NCI-H446 (cell line): Measurements from ENCODE around the gene UQCC5.

Experiments
- DNase-seq, 2 experiments: peaks; one replicate each; lab custom pipeline; 2025; lab: John Stamatoyannopoulos, UW

The UQCC5 gene

DNA sequence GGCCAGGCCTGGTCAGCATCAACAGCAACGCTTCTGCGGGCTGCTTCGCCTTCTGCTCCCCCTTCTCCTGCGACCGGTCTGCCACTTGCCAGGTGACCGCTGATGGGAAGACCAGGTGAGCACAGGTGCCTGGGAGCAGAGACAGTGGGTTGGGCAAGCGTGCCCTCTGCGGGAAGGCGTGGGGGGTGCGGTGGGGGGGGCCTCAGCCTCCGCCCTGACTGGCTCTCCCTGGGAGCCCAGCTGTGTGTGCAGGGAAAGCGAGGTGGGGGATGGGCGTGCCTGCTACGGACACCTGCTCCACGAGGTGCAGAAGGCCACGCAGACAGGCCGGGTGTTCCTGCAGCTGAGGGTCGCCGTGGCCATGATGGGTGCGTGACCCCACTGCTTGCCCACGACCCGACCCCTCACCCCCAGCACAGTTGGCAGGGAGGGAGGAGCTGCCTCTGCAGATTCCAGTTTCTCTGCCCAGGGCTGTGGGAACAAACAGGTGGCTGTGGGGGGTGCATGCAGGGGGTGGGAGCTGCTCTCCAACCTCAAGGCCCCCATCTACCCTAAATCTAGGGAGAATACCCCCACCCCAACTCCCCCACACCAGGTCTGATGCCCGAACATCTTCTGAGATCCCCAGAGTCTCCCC is 32.5 kb upstream of the UQCC5 start:
- DNase-seq = no peak

DNA sequence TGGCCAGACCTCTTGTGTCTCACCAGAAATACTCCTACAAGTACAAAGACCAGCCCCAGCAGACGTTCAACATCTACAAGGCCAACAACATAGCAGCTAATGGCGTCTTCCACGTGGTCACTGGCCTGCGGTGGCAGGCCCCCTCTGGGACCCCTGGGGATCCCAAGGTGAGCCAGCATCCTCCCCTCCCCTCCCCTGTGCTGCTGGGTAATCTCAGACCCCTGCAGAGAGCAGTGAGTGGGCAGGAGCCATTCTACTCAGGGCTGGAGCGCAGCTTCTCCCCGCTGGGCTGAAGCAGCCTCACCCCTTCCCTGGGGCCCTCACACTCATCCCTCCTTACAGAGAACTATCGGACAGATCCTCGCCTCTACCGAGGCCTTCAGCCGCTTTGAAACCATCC is 31.4 kb upstream of the UQCC5 start:
- no peak for DNase-seq

DNA sequence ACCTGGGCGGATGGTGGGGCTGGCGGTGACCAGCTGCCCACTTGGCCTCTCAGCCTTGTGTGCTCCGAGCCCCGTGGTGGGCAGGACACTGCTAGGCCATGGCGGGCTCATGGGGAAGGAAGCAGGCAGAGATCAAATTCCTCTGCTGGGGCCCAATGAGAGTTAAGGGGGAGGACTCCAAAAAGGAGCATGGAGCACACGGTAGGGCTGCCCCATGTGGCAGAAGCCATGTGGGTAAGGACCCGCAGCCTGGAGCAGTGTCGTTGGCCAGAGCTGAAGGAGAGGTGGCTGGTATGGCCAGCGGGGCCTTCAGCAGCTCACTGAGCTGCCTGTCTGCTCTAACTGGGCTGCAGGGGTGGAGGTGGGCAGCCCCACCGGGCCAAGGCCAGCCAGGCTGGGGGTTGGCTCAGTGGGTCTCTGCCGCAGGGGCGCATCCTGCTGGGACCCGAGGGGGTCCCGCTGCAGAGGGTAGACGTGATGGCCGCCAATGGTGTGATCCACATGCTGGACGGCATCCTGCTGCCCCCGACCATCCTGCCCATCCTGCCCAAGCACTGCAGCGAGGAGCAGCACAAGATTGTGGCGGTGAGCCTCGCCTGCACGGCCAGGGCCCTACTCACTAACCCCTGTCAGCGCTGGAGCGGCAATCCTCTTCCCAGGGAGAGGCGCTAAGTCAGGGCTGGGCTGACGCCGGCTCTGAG is 30.0 kb upstream of the UQCC5 start:
- DNase-seq = no peak

DNA sequence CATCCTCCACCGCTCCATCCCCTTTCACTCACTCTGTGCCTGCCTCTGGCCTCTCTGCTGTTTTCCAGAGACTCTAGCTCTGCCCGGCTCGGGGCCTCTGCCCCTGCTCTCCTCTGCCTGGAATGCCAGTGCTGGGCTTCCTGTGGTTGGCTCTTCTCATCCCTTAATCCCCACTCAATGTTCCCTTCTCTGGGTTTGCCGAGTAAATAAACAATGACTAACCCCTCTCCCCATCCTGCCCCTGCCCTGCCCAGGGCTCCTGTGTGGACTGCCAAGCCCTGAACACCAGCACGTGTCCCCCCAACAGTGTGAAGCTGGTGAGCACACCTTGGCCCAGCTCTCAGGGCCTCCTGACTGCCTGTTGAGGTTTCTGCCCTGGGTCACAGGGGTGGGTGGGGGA is 29.0 kb upstream of the UQCC5 start:
- DNase-seq = no peak

DNA sequence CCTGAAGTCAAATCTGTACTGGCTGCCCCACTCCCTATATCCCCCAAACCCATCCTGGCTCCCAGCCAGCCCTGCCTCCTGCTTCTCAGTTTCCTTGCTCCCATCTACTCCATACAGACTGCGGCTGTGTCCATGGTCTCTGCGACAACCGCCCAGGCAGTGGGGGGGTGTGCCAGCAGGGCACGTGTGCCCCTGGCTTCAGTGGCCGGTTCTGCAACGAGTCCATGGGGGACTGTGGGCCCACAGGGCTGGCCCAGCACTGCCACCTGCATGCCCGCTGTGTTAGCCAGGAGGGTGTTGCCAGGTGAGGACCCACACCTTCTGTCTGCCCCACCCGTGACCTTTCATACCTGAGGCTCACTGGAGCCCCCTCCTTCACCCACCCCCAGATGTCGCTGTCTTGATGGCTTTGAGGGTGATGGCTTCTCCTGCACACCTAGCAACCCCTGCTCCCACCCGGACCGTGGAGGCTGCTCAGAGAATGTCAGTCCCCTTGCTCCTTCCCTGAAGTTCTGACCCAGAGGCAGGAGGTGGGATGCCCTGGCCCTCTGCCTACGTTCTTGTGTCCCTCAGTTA is 26.6 kb upstream of the UQCC5 start:
- DNase-seq = no peak

DNA sequence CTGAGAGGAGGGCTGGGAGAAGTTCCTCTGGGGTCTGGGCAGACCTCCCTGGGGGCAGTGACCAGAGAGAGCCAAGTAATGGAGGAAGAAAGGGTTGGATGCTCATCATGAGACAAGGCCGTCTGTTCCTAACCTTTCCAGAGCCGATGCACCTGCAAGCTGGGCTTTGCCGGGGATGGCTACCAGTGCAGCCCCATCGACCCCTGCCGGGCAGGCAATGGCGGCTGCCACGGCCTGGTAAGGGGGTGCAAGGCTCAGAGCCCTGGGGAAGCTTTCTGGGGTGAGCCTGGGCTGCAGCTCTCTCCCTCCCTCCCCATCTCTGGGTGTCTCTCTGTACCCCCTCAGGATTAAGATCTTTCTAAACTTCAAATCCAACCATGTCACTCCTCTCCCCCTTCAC is 24.9 kb upstream of the UQCC5 start:
- no peak for DNase-seq

DNA sequence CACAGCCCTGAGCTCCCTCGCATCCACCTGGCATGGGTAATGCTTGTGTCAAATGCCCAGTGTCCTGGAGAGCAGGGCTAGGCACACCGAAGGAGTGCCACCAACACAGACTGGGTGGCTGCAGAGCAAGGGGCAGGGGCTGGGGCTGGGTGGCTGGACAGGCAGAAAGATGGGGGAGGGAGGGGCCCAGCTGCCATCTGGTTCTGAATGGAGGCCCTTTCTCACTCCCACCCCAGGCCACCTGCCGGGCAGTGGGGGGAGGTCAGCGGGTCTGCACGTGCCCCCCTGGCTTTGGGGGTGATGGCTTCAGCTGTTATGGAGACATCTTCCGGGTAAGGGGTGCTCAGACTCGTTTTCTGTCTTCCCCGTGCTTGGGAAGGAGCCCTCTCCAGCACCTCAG is 24.3 kb upstream of the UQCC5 start:
- no peak for DNase-seq

DNA sequence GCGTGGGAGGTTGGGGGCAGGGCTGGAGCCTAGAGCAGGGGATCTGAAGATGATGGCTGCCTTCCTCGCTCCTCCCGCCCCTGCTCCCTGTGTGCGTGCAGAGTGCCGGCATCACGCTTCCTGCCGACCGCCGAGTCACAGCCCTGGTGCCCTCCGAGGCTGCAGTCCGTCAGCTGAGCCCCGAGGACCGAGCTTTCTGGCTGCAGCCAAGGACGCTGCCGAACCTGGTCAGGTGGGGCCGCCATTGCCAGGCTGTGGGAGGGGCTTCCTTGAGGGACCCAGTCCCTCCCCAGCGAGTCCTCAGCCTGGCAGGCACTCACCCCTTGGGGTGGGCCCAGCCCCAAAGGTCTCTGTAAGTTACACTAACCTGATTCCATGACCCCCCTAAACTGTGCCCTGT is 23.7 kb upstream of the UQCC5 start:
- DNase-seq = no peak

DNA sequence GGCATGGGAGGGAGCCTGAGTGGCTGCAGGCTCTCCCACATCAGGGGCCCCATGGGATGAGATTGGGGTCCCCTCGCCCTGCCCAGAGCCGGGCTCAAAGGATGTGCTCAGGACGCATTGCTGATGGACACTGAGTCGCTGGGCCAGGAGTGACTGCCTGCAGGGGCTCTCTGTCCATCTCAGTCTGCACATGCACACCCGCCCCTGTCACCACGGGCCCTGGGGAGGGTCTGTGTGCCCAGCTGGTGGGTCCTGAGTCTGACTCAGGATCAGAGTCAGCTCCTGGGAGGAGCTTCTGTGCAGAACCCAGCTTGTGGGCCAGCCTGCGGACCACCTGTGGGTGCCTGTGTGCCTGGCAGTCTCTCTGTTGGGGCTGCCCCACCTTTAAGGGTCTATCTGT is 23.1 kb upstream of the UQCC5 start:
- DNase-seq = no peak

DNA sequence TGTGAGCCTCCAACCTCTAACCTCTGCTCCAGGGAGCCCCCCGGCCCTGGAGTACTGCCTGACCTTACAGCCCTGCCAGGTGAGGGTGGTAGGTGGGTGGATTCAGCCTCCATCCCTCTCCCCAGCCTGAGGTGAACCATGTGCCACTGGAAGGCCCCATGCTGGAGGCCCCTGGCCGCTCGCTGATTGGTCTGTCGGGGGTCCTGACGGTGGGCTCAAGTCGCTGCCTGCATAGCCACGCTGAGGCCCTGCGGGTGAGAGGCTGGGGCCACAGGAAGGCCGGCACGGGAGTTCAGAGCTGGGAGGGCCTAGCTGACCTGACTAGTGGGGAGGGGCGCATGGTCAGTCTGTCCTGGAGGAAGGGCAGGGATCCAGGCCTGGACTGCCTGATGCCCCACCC is 21.8 kb upstream of the UQCC5 start:
- DNase-seq = no peak

DNA sequence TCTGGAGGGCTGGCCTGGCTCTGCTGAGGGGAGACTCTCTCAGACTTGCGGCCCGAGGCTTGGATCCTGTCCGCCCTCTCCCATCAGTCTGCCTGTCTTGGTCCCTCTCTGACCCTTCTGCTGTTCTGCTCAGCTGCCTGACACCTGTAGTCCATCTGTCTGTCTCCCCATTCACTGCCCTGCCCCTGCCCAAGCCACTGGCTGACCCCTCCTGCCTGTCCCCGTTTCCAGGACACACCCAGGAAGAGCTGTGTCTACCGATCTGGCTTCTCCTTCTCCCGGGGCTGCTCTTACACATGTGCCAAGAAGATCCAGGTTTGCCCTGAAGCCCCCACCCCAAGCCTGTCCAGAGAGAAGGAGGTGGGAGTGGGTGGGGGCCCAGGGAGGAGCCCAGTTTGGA is 21.2 kb upstream of the UQCC5 start:
- no peak for DNase-seq

DNA sequence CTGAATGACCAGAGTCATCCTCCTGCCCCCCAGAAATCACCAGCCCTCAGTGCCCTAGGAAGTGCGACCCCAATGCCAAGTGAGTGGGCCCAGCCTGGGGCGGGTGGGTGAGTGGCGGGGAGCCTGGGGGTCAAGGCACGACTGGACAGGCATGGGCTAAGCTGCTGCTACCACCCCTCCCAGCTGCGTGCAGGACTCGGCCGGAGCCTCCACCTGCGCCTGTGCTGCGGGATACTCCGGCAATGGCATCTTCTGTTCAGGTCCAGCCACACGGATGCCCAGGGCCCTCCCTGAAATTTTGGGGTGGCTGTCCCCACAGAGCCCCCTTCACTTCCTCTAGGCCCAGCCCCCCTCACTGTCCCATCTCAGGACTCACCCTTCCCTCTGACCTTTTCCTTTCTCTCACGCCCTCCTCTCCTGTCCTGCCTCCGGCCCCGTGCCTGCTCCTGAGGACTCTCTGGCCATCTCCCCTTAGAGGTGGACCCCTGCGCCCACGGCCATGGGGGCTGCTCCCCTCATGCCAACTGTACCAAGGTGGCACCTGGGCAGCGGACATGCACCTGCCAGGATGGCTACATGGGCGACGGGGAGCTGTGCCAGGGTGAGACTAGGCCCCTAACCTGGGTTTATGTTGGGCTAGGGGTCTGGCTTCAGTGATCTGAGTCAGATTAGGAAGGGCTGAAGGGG is 19.8 kb upstream of the UQCC5 start:
- no peak for DNase-seq

DNA sequence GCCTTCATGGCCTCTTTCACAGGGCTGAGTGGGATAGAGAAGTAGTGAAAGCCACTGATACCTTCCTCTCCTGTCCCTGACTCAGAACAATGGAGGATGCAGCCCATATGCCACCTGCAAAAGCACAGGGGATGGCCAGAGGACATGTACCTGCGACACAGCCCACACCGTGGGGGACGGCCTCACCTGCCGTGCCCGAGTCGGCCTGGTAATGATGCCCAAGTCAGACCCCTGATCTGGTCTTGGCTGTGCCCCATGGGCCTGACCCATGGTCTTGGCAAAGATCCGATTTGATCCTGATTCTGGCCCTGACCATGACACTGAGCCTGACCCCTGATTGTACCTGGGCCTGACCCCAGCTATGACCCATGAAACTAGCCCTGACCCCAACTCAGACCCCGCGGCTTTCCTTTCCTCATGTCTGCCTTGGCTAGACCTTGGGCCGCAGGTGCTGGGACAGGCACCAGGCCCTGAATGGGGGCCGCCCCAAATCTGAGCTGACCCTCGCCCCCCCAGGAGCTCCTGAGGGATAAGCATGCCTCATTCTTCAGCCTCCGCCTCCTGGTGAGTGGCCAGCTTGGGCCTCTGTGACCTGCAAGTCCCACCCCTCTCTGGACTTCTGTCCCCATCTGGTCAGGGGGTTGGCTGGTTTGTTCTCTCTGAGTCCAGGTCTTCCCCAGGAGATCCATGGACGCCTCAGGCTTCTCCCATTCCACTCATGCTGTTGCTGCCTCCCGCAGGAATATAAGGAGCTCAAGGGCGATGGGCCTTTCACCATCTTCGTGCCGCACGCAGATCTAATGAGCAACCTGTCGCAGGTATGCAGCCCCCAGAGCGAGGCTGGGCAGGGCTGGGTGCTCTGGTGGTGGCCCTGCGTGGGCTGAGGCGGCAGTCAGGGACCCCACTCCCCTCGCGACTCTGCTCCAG is 18.3 kb upstream of the UQCC5 start:
- DNase-seq = no peak

DNA sequence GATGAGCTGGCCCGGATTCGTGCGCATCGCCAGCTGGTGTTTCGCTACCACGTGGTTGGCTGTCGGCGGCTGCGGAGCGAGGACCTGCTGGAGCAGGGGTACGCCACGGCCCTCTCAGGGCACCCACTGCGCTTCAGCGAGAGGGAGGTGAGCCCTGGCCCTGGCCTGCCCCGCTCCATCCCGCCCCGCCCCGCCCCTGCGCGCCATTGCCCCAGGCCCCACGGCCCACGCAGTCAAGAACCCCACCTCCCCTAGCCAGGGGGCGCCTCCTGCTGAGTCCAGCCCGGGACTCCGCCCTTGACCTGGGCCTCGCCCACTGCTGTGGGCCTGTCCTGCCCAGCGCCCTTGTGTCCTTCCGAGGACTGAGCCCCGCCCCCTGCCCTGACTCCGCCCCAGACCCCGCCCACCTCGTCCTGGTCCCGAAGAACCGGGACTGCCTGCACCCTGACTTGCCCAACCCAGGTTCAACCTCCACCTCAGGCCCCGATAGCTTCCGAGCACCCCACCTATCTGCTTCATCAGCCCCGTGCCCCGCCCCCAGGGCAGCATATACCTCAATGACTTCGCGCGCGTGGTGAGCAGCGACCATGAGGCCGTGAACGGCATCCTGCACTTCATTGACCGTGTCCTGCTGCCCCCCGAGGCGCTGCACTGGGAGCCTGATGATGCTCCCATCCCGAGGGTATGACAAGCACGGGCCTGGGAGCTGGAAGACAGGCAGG is 17.5 kb upstream of the UQCC5 start:
- no peak for DNase-seq

DNA sequence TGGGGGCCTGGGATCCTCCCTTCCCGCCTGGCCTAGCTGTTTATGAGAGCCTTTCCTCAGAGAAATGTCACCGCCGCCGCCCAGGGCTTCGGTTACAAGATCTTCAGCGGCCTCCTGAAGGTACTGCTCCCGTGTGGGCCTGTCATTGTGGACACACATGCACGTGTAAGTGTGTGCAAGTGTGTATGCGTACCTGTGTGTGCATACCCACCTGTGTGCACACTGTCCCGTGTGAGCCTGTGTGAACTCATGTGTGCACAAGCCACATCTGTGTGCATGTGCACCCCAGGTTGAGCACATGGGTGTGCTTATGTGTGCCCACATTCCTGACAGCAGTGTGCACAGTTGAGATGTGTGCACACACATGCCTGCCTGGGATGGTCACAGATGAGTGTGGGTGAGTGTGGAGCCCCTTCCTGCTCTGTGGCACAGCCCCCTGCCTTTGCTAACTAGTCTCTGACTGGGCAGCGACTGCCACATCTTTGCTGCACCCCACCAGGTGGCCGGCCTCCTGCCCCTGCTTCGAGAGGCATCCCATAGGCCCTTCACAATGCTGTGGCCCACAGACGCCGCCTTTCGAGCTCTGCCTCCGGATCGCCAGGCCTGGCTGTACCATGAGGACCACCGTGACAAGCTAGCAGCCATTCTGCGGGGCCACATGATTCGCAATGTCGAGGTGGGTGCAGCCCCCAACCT is 16.8 kb upstream of the UQCC5 start:
- DNase-seq = no peak

DNA sequence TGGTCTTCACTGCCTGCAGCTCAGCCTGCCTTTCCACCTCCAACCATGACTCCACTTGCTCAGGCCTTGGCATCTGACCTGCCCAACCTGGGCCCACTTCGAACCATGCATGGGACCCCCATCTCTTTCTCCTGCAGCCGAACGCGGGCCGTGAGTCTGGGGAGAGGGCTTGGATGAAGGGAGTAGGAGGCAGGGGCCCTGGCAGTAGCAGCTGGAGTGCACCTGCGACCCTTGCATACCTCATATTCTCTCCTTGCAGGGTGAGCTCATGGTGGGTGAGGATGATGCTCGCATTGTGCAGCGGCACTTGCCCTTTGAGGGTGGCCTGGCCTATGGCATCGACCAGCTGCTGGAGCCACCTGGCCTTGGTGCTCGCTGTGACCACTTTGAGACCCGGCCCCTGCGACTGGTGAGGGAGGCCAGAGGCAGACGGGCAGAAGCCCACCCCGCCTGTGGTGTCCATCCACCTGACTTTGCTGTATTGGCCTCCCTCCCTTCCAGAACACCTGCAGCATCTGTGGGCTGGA is 16.2 kb upstream of the UQCC5 start:
- no peak for DNase-seq

DNA sequence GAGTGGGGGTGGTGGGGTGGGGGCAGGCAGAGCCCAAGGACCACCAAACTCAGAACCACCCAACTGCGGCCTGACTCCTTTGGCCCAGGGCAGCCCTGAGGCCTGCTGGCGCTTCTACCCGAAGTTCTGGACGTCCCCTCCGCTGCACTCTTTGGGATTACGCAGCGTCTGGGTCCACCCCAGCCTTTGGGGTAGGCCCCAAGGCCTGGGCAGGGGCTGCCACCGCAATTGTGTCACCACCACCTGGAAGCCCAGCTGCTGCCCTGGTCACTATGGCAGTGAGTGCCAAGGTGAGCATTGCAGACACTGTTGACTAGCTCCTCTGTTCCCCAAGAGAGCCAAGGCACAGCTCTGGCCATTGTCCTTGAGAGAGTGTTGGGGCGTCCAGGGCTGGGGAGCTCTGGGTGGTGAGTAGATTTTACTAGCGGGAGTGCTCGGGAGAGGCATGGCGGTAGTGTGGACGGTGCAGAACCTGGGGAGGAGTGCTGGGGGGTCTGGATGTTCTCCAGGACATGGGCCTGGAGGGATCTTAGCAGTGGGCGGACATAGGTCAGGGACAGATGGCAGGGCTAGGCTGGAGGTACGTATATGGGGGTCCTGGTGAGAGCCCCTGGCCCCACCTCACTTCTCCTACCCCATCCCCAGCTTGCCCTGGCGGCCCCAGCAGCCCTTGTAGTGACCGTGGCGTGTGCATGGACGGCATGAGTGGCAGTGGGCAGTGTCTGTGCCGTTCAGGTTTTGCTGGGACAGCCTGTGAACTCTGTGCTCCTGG is 15.5 kb upstream of the UQCC5 start:
- DNase-seq = no peak

DNA sequence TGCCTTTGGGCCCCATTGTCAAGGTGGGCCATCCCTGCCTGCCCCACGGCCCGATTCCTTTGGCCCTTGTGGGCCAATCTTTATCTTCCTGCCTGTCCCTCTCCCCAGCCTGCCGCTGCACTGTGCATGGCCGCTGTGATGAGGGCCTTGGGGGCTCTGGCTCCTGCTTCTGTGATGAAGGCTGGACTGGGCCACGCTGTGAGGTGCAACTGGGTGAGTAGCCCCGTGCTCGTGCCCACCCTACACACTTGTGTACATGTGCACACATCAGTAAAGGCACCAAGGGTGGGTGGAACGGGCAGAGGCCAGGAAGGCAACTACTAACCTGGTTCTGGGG is 14.9 kb upstream of the UQCC5 start:
- no peak for DNase-seq

DNA sequence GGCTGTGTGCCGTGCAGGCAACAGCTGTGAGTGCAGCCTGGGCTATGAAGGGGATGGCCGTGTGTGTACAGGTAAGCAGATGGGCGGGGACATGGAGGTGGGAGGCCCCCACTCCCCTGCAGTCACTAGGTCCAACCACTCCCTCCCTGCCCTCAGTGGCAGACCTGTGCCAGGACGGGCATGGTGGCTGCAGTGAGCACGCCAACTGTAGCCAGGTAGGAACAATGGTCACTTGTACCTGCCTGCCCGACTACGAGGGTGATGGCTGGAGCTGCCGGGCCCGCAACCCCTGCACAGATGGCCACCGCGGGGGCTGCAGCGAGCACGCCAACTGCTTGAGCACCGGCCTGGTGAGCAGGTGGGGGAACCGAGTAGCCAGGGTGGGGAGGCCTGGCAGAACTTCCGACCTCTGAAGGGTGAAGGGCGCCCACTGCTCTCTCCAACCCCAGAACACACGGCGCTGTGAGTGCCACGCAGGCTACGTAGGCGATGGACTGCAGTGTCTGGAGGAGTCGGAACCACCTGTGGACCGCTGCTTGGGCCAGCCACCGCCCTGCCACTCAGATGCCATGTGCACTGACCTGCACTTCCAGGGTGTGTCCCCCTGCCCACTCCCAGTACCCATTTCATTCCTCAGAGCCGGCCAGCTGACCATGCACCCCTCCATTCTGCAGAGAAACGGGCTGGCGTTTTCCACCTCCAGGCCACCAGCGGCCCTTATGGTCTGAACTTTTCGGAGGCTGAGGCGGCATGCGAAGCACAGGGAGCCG is 14.3 kb upstream of the UQCC5 start:
- DNase-seq = no peak
